Measurements from ENCODE around the gene MAPRE3.

MAPRE3 gene

GRCh38 chr2:26982102-26982742 lies 11.8 kb downstream of the MAPRE3 start:
- DNase-seq (ENCODE audit: low read depth in 3 of 3, low spot score in 1 of 3): no peak

GRCh38 chr2:26983746-26984145 lies 13.3 kb downstream of the MAPRE3 start:
- DNase-seq (ENCODE audit: low read depth in 3 of 3, low spot score in 1 of 3): no peak

- DNase-seq (ENCODE audit: low read depth in 3 of 3, low spot score in 1 of 3): no peak
These were observed 15.4 kb downstream of the MAPRE3 start for GRCh38 chr2:26985807-26986206.

- no peak for DNase-seq (ENCODE audit: low read depth in 3 of 3, low spot score in 1 of 3)
These were observed 16.1 kb downstream of the MAPRE3 start for GRCh38 chr2:26986576-26986975.

- DNase-seq (ENCODE audit: low read depth in 3 of 3, low spot score in 1 of 3): no peak
These were observed 17.8 kb downstream of the MAPRE3 start for GRCh38 chr2:26988058-26988860.

- DNase-seq (ENCODE audit: low read depth in 3 of 3, low spot score in 1 of 3): no peak
These were observed 18.7 kb downstream of the MAPRE3 start for GRCh38 chr2:26989156-26989555.

- no peak for DNase-seq (ENCODE audit: low read depth in 3 of 3, low spot score in 1 of 3)
These were observed 21.3 kb downstream of the MAPRE3 start for GRCh38 chr2:26991717-26992116.

GRCh38 chr2:26993768-26994167 lies 23.3 kb downstream of the MAPRE3 start:
- DNase-seq (ENCODE audit: low read depth in 3 of 3, low spot score in 1 of 3): no peak

GRCh38 chr2:26994983-26995382 lies 24.5 kb downstream of the MAPRE3 start:
- DNase-seq (ENCODE audit: low read depth in 3 of 3, low spot score in 1 of 3): no peak

GRCh38 chr2:26997394-26997793 lies 27.0 kb downstream of the MAPRE3 start:
- DNase-seq (ENCODE audit: low read depth in 3 of 3, low spot score in 1 of 3): no peak

GRCh38 chr2:26998323-26998722 lies 27.9 kb downstream of the MAPRE3 start:
- no peak for DNase-seq (ENCODE audit: low read depth in 3 of 3, low spot score in 1 of 3)

GRCh38 chr2:27000228-27000627 lies 29.8 kb downstream of the MAPRE3 start:
- no peak for DNase-seq (ENCODE audit: low read depth in 3 of 3, low spot score in 1 of 3)

- no peak for DNase-seq (ENCODE audit: low read depth in 3 of 3, low spot score in 1 of 3)
These were observed 30.6 kb downstream of the MAPRE3 start for GRCh38 chr2:27000995-27001394.

GRCh38 chr2:27001950-27002349 lies 31.5 kb downstream of the MAPRE3 start:
- no peak for DNase-seq (ENCODE audit: low read depth in 3 of 3, low spot score in 1 of 3)

- DNase-seq (ENCODE audit: low read depth in 3 of 3, low spot score in 1 of 3): no peak
These were observed 32.6 kb downstream of the MAPRE3 start for GRCh38 chr2:27003007-27003406.

GRCh38 chr2:27003857-27004256 lies 33.4 kb downstream of the MAPRE3 start:
- no peak for DNase-seq (ENCODE audit: low read depth in 3 of 3, low spot score in 1 of 3)

- DNase-seq (ENCODE audit: low read depth in 3 of 3, low spot score in 1 of 3): no peak
These were observed 36.4 kb downstream of the MAPRE3 start for GRCh38 chr2:27006602-27007415.

GRCh38 chr2:27007416-27008374 lies 37.3 kb downstream of the MAPRE3 start:
- no peak for DNase-seq (ENCODE audit: low read depth in 3 of 3, low spot score in 1 of 3)

- DNase-seq (ENCODE audit: low read depth in 3 of 3, low spot score in 1 of 3): no peak
These were observed 38.2 kb downstream of the MAPRE3 start for GRCh38 chr2:27008678-27009077.

- no peak for DNase-seq (ENCODE audit: low read depth in 3 of 3, low spot score in 1 of 3)
These were observed 38.6 kb downstream of the MAPRE3 start for GRCh38 chr2:27009083-27009482.

GRCh38 chr2:27009716-27010115 lies 39.3 kb downstream of the MAPRE3 start:
- no peak for DNase-seq (ENCODE audit: low read depth in 3 of 3, low spot score in 1 of 3)
